Heart left ventricle (tissue), 13 donors: Measurements from ENCODE around the gene PNPO.

Experiments used
- CTCF ChIP-seq, 12 donors: fragments of 200-600 bp; sonication (generic) in 4 of 12; IDR thresholded peaks; one replicate each; pipeline versions ENCODE4 v1.5.0 to v1.8.0; 2018 to 2022; ENCODE audit warnings: antibody characterized with exemption in 12 of 12, mild to moderate bottlenecking in 5 of 12
- POLR2A ChIP-seq, 2 donors: fragments of 450-650 bp; IDR thresholded peaks; one replicate each; pipeline ENCODE4 v1.6.1; 2017; ENCODE audit warnings: antibody characterized with exemption in 2 of 2, mild to moderate bottlenecking in 2 of 2, moderate library complexity in 2 of 2
- donor health status: ischemic (EF 13 %, LVEDD 7.1; RV severe dilation, severe dysfunction).
- donor health status: DM: no; HTN: yes; CAD: no.
- donor health status: DM: no; HTN: no; CAD: no.
- donor health status: ischemic (EF 25% LVEDD 6.9; RV normal size, moderate dysfunction).
- donor health status: ischemic (EF 25% LVEDD 5.7; RV mildly dilated, moderate dysfunction).
- donor health status: ischemic (EF 35%, LVEDD 5.7; RV mildly dilated, moderate dysfunction).
- donor health status: nonischemic (EF 11% LVEDD 7.7; RV severe dilation, severe dysfunction).
- donor health status: DM: yes; HTN: yes; CAD: no.
- donor health status: PGD.
- donor health status: ischemic (EF 29% LVEDD 5.4; RV normal size, mild dysfunction).
- donor health status: nonischemic (EF 23%, LVEDD 6.1; RV moderate dilation, normal function).

DNA sequence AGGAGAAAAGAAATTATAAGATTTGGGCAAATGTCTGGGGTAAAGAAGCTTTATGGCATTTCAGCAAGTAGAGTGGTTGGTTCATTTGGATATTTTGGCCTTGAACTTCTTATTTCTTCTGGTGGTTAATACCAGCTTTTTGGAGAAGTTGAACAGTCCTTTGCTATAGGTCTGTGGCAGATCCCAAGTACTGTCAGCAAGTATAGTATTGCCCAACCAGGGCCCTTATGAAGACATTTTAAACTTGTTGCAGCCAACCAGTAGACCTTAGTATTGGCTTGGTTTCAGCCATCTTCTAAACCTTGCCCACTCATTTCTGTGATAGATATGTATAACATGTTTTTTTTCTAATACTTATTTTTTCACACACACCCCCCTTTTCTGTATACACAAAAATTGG lies 43.1 kb upstream of the PNPO start:
- TF ChIP-seq CTCF (IDR thresholded peaks at IDR 0.05): no peak
- no peak for TF ChIP-seq POLR2A (IDR thresholded peaks at IDR 0.05)
